Activated CD4-positive, alpha-beta T cell treated with anti-CD3 and anti-CD28 coated beads, Interleukin-2, amount 50 U/mL, for 4 hours (primary cell): ENCODE results near the gene HOXB5.

Experiments used
- DNase-seq, 2 experiments: peaks; one replicate each; pipeline ENCODE4 v3.0.0-alpha.2; 2020

The HOXB5 gene

GRCh38 chr17:48559122-48559839 is 34.3 kb downstream of the HOXB5 start:
- DNase-seq = no peak

- no peak for DNase-seq
These were observed 34.8 kb downstream of the HOXB5 start for GRCh38 chr17:48558831-48559121.

- DNase-seq = no peak
These were observed 35.3 kb downstream of the HOXB5 start for GRCh38 chr17:48558057-48558830.

- no peak for DNase-seq
These were observed 36.8 kb downstream of the HOXB5 start for GRCh38 chr17:48556576-48557401.

- no peak for DNase-seq
These were observed 37.4 kb downstream of the HOXB5 start for GRCh38 chr17:48556229-48556575.

GRCh38 chr17:48555258-48556228 is 38.0 kb downstream of the HOXB5 start:
- no peak for DNase-seq

GRCh38 chr17:48554412-48555257 is 38.9 kb downstream of the HOXB5 start:
- no peak for DNase-seq

GRCh38 chr17:48553826-48554225 is 39.8 kb downstream of the HOXB5 start:
- no peak for DNase-seq

- no peak for DNase-seq
These were observed 40.4 kb downstream of the HOXB5 start for GRCh38 chr17:48553190-48553547.

GRCh38 chr17:48552466-48553189 is 41.0 kb downstream of the HOXB5 start:
- no peak for DNase-seq

- no peak for DNase-seq
These were observed 41.7 kb downstream of the HOXB5 start for GRCh38 chr17:48551596-48552465.

- no peak for DNase-seq
These were observed 42.4 kb downstream of the HOXB5 start for GRCh38 chr17:48551214-48551555.

GRCh38 chr17:48550502-48551213 is 42.9 kb downstream of the HOXB5 start:
- no peak for DNase-seq

- no peak for DNase-seq
These were observed 43.6 kb downstream of the HOXB5 start for GRCh38 chr17:48549914-48550501.

- DNase-seq = no peak
These were observed 44.3 kb downstream of the HOXB5 start for GRCh38 chr17:48549281-48549630.

- no peak for DNase-seq
These were observed 44.9 kb downstream of the HOXB5 start for GRCh38 chr17:48548523-48549280.

GRCh38 chr17:48547808-48548522 is 45.6 kb downstream of the HOXB5 start:
- peak; percentile 33 for DNase-seq
